Measurements from ENCODE around the gene KIF4B.

GRCh38 chr5:154989626-154990025 is 23.9 kb upstream of the KIF4B start:
- no peak for TF ChIP-seq ZNF274 (IDR thresholded peaks at IDR 0.05; ENCODE audit: borderline replicate concordance, extremely low read depth, low read length)
- TF ChIP-seq CHD2 (IDR thresholded peaks at IDR 0.05; ENCODE audit: low read length): no peak
- TF ChIP-seq ATF2 (IDR thresholded peaks at IDR 0.05; ENCODE audit: low read length): no peak
- TF ChIP-seq USF2 (IDR thresholded peaks at IDR 0.05; ENCODE audit: low read length): no peak
- no peak for TF ChIP-seq EZH2 (IDR thresholded peaks at IDR 0.05; ENCODE audit: low read depth, low read length, severe bottlenecking)
- TF ChIP-seq POLR2A (IDR thresholded peaks at IDR 0.05; ENCODE audit: control extremely low read depth in 1 of 2, low read depth in 2 of 2, low read length in 2 of 2): no peak
- TF ChIP-seq RXRA (IDR thresholded peaks at IDR 0.05; ENCODE audit: insufficient read depth, low read depth, low read length): no peak
- TF ChIP-seq CTCF (IDR thresholded peaks at IDR 0.05; ENCODE audit: control extremely low read depth in 1 of 3, insufficient read depth in 1 of 3, low read depth in 1 of 3, low read length in 3 of 3): no peak
- no peak for TF ChIP-seq MAX (IDR thresholded peaks at IDR 0.05)
- TF ChIP-seq TEAD4 (IDR thresholded peaks at IDR 0.05; ENCODE audit: low read depth, low read length): no peak
- no peak for TF ChIP-seq RBBP5 (IDR thresholded peaks at IDR 0.05; ENCODE audit: borderline replicate concordance, low read depth, low read length)
- no peak for TF ChIP-seq HDAC6 (IDR thresholded peaks at IDR 0.05; ENCODE audit: low read depth, low read length)
- no peak for TF ChIP-seq NRF1 (IDR thresholded peaks at IDR 0.05; ENCODE audit: low read depth, low read length)

Measured in H1 (cell line).